Loucy (cell line): ENCODE measurements around the gene ALKBH6.

Experiments used
- CTCF ChIP-seq: fragments of 200-600 bp; sonication (generic); conservative IDR thresholded peaks from 2 replicates; pipeline ENCODE4 v1.5.1; 2014; ENCODE audit warnings: mild to moderate bottlenecking, antibody characterized with exemption, low read length
- EZH2phosphoT487 ChIP-seq: fragments of 200-600 bp; IDR thresholded peaks from 2 replicates; pipeline ENCODE4 v1.6.1; 2018; ENCODE audit warnings: antibody characterized with exemption, mild to moderate bottlenecking, moderate library complexity, borderline replicate concordance

GRCh38 chr19:36006955-36007354, 7.1 kb downstream of the ALKBH6 start:
- TF ChIP-seq CTCF (no peak), EZH2phosphoT487 (no peak)
